NCI-H446 treated with DMSO at 0.1 percent for 48 hours (cell line): ENCODE measurements around the gene CDCA8.
"Not testable (repeated sequence)": the region's sequence is repeated elsewhere in the genome, so short reads cannot be mapped to it uniquely, and the experiment has no call there.

Source experiments
- DNase-seq: peaks from one replicate; lab custom pipeline; 2025; lab: John Stamatoyannopoulos, UW

Gene CDCA8

DNA sequence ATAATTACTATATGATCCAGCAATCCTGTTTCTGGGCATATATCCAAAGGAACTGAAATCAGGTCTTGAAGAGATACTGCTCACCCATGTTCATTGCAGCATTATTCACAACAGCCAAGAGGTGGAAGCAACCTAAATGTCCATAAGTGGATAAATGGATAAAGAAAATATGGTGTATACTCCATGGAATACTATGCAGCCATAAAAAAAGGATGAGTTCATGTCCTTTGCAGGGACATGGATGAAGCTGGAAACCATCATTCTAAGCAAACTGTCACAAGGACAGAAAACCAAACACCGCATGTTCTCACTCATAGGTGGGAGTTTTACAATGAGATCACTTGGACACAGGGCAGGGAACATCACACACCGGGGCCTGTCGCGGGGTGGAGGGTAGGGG lies 46.3 kb downstream of the CDCA8 start:
- not testable (repeated sequence) for DNase-seq

DNA sequence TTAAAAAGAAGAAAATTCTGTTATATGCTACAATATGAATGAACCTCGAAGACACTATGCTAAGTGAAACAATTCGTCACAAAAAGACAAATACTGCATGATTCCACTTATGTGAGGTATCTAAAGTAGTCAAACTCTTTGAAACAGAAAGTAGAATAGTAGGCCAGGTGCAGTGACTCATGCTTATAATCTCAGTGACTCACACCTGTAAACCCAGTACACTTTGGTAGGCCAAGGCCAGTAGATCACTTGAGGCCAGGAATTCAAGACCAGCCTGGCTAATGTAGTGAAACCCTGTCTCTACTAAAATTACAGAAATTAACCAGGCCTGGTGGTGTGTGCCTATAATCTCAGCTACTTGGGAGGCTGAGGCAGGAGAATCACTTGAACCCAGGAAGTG lies 46.9 kb downstream of the CDCA8 start:
- no peak for DNase-seq

DNA sequence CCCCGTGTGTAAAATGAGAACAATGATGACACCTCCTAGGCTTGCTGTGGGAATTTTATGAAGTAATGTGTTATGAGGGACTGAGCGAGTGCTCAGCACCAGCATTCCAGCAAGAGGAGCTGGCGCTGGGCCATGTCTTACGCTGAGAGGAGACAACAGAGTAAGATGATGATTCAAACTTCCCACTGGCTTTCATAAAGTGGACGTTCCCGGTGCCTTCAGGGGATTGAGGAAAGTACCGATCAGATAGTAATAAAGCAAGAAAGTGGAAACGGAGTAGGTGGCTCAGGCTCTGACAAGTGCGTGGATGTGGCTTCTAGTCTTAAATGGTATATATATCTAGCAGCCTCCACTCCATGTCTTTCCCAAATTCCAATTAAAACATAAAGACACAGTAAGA lies 48.8 kb downstream of the CDCA8 start:
- no peak for DNase-seq

DNA sequence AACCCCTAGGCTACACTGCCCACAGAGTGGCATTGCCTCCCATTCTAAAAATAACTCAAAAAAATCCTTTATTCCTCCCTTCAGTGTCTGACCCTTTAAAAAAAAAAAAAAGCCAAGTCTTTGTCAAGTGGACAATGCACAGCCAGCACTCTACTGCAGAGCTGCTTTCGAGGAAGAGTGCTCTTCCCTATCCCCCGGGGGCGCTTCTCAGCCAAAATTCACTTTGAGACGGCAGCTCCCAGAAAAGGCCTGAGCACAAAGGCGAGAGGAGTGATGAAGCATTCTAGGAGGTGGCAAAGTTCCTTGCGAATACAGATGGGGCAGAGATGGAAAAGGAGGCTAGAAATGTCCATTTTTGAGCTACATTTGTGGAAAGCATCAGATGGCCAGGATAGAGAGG lies 49.3 kb downstream of the CDCA8 start:
- DNase-seq: no peak

DNA sequence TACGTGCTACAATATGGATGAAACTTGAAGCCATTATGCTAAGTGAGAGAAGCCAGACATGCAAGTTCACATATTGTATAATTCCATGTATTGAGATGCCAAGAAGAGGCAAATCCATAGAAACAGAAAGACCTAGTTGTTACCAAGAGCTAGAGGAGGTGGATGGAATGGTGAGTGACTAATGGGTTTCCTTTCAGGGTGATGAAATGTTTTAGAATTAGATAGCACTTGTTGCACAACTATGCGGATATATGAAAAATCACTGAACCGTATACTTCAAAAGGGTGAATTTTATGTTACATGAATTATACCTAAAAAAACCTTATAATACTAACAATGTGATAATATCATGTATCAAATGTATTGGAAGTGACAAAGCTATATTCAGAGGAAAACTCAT lies 54.5 kb downstream of the CDCA8 start:
- no peak for DNase-seq

DNA sequence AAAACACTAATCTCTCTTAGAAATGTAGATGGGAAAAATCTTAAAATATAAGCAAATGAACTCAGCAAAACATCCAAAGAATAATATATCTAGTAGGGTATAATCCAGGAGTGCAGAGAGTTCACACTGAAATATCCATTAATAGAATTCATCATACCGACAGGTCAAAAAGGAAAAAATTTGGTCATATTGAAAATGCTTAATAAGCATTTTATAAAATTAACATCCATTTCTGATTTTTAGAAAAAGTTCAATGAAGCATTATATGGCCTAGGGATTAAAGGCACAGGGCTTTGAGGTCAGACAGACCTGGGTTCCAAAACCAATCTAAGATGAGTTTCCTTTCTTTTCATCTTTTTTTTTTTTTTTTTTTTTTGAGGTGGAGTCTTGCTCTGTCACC lies 56.2 kb downstream of the CDCA8 start:
- no peak for DNase-seq

DNA sequence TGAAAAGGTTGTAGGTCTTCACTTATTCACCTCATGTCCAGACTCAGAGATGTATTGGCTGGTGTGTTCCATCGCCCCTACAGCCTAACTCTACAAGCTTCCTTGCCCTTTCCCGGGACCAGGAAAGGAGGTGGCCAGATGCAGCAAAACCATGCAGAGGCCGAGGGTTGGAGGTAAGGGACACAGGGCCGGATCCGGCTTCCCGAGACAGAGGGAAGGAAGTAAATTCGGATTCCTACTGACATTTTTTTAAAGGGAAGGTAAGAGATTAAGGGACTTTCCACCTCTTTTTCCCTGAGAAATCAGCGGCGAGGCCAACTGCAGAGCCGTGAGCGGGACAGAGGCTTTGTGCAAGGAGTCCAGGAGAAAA lies 59.9 kb downstream of the CDCA8 start:
- DNase-seq: no peak

DNA sequence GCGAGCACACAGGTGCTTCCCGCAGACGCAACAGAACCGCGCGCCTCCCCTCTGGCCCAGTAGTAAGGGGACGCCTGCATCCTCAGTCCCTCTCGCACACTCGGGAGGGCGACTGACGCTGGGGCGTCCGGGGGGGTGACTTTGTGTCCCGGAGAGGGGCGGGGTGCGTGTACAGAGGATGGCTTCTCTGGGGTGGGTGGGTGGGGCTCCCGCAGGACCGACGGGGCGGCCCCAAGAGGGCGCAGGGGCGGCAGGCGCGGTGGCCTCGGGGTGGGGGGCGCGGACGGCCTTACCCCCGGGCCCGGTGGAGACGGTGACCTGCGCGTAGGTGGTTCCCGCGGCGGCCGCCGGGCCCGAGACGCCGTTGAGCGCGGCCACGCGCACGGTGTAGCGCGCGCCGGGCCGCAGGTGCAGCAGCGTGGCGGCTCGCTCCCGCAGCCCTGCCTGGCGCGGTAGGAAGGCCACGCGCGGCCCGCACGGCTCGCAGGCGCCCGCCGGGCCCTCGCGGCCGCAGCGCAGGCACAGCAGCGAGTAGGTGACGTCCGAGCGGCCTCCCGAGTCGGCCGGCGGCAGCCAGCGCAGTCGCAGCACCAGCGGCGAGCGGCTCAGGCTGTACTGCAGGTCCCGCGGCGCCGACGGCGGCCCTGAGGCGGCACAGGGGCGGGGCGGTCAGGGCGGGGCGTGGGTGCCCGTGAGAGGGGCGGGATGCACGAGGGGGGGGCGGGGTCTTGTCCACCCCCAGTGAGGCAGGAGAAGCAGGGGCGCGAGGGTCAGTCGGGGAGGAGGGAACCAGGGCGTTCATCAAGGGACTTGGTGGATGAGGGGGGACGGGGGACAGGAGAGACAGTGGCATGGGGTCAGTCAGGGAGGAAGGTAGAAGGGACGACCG lies 60.5 kb downstream of the CDCA8 start:
- no peak for DNase-seq

DNA sequence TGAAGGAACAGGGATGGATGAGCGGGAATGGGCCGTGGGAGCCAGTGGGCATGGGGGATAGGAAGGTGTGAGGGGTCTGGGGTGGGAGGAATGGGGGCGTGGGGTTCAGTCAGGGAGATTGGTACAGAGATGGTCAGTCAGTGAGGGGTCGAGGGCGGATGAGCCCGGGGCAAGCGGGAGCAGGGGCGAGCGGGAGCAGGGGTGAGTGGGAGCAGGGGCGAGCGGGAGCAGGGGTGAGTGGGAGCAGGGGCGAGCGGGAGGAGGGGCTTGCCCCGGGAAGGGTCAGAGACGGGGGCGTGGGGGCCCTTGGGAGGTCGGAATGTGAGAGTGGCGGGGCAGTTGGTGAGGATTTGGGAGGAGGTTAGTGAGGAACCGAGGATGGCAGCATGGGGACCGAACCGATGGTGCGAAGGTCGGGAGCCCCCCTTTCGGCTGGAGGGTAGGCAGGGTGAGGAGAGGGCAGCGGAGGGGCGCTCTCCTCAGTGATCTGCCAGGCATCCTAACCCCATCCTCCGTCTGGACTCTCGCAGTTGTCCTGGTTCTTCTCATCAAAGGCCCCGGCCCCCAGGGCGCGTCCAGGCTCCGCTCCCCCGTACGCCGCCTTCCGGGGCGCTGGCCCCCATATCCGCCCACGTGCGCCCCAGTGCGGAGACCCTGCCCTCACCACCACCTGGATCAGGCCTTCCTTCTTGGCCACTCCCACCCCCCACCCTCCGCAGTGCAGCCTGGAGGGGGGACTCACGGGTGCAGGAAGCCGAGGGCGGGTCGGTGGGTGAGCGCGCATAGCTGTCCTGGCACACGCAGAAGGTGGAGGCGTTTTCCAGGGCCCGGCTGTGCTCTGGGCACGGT lies 61.4 kb downstream of the CDCA8 start:
- no peak for DNase-seq

DNA sequence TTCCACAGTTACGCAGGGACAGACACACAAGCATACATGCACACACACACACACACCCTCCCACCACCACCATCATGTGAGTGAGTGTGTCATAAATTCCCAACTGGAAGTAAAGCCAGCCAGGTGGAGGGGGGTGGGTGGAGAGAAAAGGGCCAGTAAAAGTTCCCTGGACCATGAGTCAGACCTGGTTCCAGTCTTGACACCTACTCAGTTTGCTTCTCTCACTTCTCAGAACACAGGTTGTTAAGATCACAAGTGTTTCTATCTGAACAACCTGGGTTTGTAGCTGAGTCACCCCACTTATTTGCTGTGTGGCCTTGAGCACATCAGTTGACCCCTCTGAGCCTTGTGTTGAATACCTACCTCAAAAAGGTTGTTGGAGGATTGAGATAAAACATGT lies 63.0 kb downstream of the CDCA8 start:
- no peak for DNase-seq

DNA sequence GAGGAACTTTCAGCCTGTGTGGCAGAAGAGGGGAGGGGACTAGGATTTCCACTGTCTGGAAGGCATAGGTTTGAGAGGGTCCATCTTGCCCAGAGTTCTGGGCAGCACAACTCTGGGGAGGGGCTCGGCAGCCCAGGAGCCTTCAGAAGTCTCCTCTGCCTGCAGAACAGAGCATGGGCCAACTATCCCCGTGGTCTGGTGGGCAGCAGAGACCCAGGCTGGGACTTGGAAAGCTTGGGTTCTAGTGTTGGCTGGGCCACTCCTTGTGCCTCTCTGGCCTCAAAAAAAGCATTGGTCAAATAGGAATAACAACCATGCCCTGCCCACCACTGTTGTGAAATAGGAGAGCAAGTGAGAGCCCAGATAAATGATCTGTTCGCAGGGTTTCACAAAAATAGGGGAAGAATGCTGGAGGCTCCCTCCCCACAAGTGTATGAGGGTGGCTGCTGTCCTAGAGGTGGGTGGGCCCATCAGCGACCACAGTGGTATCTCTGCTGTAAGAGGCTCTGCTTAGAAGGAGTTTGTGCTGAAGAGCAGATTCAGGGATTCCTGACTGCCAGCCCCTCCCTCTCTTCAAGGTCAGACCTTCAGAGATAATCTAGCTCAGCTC lies 63.7 kb downstream of the CDCA8 start:
- DNase-seq: no peak
